ENCODE data around the gene INHBA. TPM values are rescaled to one million over a fixed set of nuclear protein-coding genes. Genes with fewer than 3 reads are reported as not detected.

INHBA gene
- total and polyA plus RNA-seq, 7 experiments from 2014 or later = 0.16 to 0.34 (median 0.29) TPM; not detected in 4

DNA sequence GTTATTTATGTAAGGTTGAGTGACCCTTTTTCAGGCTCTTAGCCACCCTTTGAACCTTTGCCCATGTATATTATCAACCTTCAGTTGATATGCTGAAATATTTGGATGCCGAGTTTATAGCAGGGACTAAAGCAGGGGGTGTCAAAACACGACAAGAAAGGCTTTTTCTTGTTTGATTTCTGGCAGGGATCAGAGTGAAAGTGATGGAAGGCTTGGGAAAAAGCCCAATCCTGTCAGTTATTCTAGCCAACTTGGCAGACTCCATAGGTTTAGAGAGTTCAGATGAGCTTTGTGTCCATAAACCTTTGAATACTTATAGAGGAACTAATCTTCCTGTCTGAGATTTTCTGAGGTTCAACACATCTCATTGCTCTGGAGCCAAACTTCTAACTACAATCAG is 47.5 kb downstream of the INHBA start:
- Histone ChIP-seq H3K9me3 (ENCODE audit: control insufficient read depth in 2 of 3, low read length in 3 of 3) (no peaks in the 10 kb centered on the region), H3K27ac (ENCODE audit: low read depth, low read length) (no peak overlapping the region), H3K4me1 (ENCODE audit: control insufficient read depth in 2 of 2, insufficient read depth in 2 of 2, low read length in 2 of 2) (no peaks in the 10 kb centered on the region), H3K27me3 (ENCODE audit: control insufficient read depth in 2 of 2, insufficient read depth in 2 of 2, low read length in 2 of 2) (no peaks in the 10 kb centered on the region), H3K4me3 (ENCODE audit: low read length) (no peak overlapping the region), H3K36me3 (ENCODE audit: control insufficient read depth in 2 of 3, insufficient read depth in 3 of 3, low read length in 3 of 3) (no peaks in the 10 kb centered on the region)
- H3K4me1 Mint-ChIP-seq = no peaks in the 10 kb centered on the region
- H3K9me3 Mint-ChIP-seq = peaks cover 0 to 3% (median 0%) of the 10 kb centered on the region in 11 donors
- no peak overlapping the region for H3K27ac Mint-ChIP-seq
- H3K27me3 Mint-ChIP-seq = peaks cover 0 to 6% (median 0%) of the 10 kb centered on the region in 5 donors
- POLR2A ChIA-PET = no interaction called here
- CTCF ChIA-PET = no interaction called here
- intact Hi-C loops (cut with micrococcal nuclease) = no loop called here
- H3K36me3 Mint-ChIP-seq = no peaks in the 10 kb centered on the region
- DNase-seq (no peak), ATAC-seq (no peak)
- no peak overlapping the region for H3K4me3 Mint-ChIP-seq

DNA sequence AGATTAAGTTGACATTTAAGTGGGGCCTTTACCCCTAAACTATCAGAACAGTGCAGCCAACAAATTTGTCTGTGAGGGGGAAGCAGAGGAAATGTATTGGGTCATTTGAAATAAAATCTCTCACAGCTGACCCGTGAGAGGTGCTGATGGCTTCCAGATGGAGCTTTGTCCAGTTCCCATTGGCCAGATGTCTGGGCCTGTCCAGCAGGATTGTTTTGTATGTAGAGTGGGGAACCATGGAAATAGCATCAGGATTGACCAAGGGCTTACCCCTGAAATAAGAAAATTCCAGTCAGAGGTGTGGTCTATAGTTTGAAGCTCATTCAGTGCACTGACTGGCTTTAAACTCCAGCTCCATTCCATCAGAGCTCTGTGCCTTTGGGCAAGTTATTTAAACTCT is 50.6 kb downstream of the INHBA start:
- ChIA-PET POLR2A (no interaction called here), CTCF (no interaction called here)
- Mint-ChIP-seq H3K9me3 (peaks cover 0 to 4% (median 0%) of the 10 kb centered on the region in 11 donors), H3K4me1 (no peaks in the 10 kb centered on the region), H3K36me3 (no peaks in the 10 kb centered on the region), H3K27me3 (peaks cover 0 to 15% (median 0%) of the 10 kb centered on the region in 5 donors), H3K27ac (no peak overlapping the region), H3K4me3 (no peak overlapping the region)
- ATAC-seq (no peak), DNase-seq (no peak)
- Histone ChIP-seq H3K27ac (ENCODE audit: low read depth, low read length) (no peak overlapping the region), H3K4me1 (ENCODE audit: control insufficient read depth in 2 of 2, insufficient read depth in 2 of 2, low read length in 2 of 2) (no peaks in the 10 kb centered on the region), H3K9me3 (ENCODE audit: control insufficient read depth in 2 of 3, low read length in 3 of 3) (no peaks in the 10 kb centered on the region), H3K36me3 (ENCODE audit: control insufficient read depth in 2 of 3, insufficient read depth in 3 of 3, low read length in 3 of 3) (no peaks in the 10 kb centered on the region), H3K4me3 (ENCODE audit: low read length) (no peak overlapping the region), H3K27me3 (ENCODE audit: control insufficient read depth in 2 of 2, insufficient read depth in 2 of 2, low read length in 2 of 2) (no peaks in the 10 kb centered on the region)
- intact Hi-C loops (cut with micrococcal nuclease) = no loop called here

DNA sequence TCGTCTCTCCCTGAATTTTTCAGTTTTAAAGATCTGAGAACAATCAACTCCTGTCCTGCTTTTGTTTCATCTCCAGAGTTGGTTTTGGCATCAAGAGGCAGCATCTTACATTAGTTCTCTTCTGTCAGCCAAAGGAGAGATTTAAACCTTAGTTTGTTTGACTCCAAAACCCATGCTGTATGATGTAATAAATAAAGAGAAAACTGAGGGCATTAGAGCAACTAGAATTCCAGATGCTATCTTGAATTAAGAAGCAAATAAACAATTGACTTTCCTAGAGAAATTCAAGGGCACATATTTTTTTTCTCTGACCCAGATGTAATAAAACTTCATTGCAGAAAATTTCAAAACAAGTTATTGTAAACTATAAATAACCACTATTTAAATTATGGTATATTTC is 54.4 kb downstream of the INHBA start:
- H3K27me3 Mint-ChIP-seq = peaks cover 0 to 15% (median 0%) of the 10 kb centered on the region in 5 donors
- Histone ChIP-seq H3K4me3 (ENCODE audit: low read length) (no peak overlapping the region), H3K27me3 (ENCODE audit: control insufficient read depth in 2 of 2, insufficient read depth in 2 of 2, low read length in 2 of 2) (no peaks in the 10 kb centered on the region), H3K27ac (ENCODE audit: low read depth, low read length) (no peak overlapping the region), H3K4me1 (ENCODE audit: control insufficient read depth in 2 of 2, insufficient read depth in 2 of 2, low read length in 2 of 2) (no peaks in the 10 kb centered on the region), H3K36me3 (ENCODE audit: control insufficient read depth in 2 of 3, insufficient read depth in 3 of 3, low read length in 3 of 3) (no peaks in the 10 kb centered on the region), H3K9me3 (ENCODE audit: control insufficient read depth in 2 of 3, low read length in 3 of 3) (no peaks in the 10 kb centered on the region)
- intact Hi-C loops (cut with micrococcal nuclease) = no loop called here
- DNase-seq (no peak), ATAC-seq (no peak)
- no peak overlapping the region for H3K4me3 Mint-ChIP-seq
- H3K9me3 Mint-ChIP-seq = peaks cover 0 to 4% (median 0%) of the 10 kb centered on the region in 11 donors
- no peak overlapping the region for H3K27ac Mint-ChIP-seq
- no peaks in the 10 kb centered on the region for H3K36me3 Mint-ChIP-seq
- CTCF ChIA-PET = no interaction called here
- POLR2A ChIA-PET = no interaction called here
- H3K4me1 Mint-ChIP-seq = no peaks in the 10 kb centered on the region

DNA sequence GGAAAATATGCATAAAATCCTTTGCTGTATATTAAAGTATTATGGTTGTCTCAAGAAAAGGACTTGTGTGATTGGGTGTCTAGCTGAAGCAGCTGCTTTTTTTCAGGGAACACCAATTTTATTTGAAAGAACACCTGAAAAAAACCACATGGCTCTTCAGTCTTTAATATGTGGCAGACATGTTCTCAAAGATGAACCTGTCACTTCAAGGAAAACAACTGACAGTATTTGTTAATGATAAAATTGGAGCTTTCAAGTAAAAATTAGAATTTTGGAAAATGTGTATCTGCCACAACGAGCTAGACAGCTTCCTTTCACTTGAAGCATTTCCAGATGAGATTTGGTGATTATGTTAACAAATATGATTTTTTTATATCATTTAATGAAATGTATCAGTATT is 59.3 kb downstream of the INHBA start:
- no peaks in the 10 kb centered on the region for H3K4me1 Mint-ChIP-seq
- no peaks in the 10 kb centered on the region for H3K27me3 Mint-ChIP-seq
- no peak for DNase-seq
- H3K27ac ChIP-seq (ENCODE audit: low read depth, low read length) = no peak overlapping the region
- ChIA-PET POLR2A (no interaction called here), CTCF (no interaction called here)
- no peak overlapping the region for H3K4me3 Mint-ChIP-seq
- peaks cover 0 to 9% (median 3%) of the 10 kb centered on the region in 11 donors for H3K9me3 Mint-ChIP-seq
- no peak overlapping the region for H3K4me3 ChIP-seq (ENCODE audit: low read length)
- H3K4me1 ChIP-seq (ENCODE audit: control insufficient read depth in 2 of 2, insufficient read depth in 2 of 2, low read length in 2 of 2) = no peaks in the 10 kb centered on the region
- H3K36me3 ChIP-seq (ENCODE audit: control insufficient read depth in 2 of 3, insufficient read depth in 3 of 3, low read length in 3 of 3) = no peaks in the 10 kb centered on the region
- intact Hi-C loops (cut with micrococcal nuclease) = no loop called here
- H3K36me3 Mint-ChIP-seq = no peaks in the 10 kb centered on the region
- no peak for ATAC-seq
- peaks cover 0 to 2% of the 10 kb centered on the region in 2 donors for H3K27me3 ChIP-seq (ENCODE audit: control insufficient read depth in 2 of 2, insufficient read depth in 2 of 2, low read length in 2 of 2)
- H3K27ac Mint-ChIP-seq = no peak overlapping the region
- no peaks in the 10 kb centered on the region for H3K9me3 ChIP-seq (ENCODE audit: control insufficient read depth in 2 of 3, low read length in 3 of 3)

DNA sequence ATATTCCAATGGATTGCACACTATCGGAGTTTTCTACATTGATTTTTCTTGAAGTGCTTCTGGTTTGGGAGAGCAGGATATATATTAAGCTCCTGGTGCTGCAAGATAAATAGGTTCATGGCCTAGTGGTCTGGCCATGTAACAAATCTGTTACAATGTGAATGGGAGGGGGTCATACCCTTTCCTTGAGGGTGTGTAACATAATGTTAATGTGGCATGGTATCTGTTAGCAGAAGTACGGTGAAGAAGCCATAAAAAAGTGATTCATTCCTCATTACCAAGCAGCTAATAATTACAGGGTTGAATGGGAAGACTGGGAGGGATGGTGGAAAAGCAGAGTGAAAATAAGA is 61.2 kb downstream of the INHBA start:
- Histone ChIP-seq H3K36me3 (ENCODE audit: control insufficient read depth in 2 of 3, insufficient read depth in 3 of 3, low read length in 3 of 3) (no peaks in the 10 kb centered on the region), H3K27me3 (ENCODE audit: control insufficient read depth in 2 of 2, insufficient read depth in 2 of 2, low read length in 2 of 2) (peaks cover 0 to 2% of the 10 kb centered on the region in 2 donors), H3K4me3 (ENCODE audit: low read length) (no peak overlapping the region), H3K27ac (ENCODE audit: low read depth, low read length) (no peak overlapping the region), H3K9me3 (ENCODE audit: control insufficient read depth in 2 of 3, low read length in 3 of 3) (no peaks in the 10 kb centered on the region), H3K4me1 (ENCODE audit: control insufficient read depth in 2 of 2, insufficient read depth in 2 of 2, low read length in 2 of 2) (no peaks in the 10 kb centered on the region)
- ChIA-PET CTCF (no interaction called here), POLR2A (no interaction called here)
- H3K4me3 Mint-ChIP-seq = no peak overlapping the region
- no peaks in the 10 kb centered on the region for H3K4me1 Mint-ChIP-seq
- H3K9me3 Mint-ChIP-seq = peaks cover 0 to 5% (median 3%) of the 10 kb centered on the region in 11 donors
- H3K36me3 Mint-ChIP-seq = no peaks in the 10 kb centered on the region
- no peak overlapping the region for H3K27ac Mint-ChIP-seq
- DNase-seq (no peak), ATAC-seq (no peak)
- intact Hi-C loops (cut with micrococcal nuclease) = no loop called here
- no peaks in the 10 kb centered on the region for H3K27me3 Mint-ChIP-seq

DNA sequence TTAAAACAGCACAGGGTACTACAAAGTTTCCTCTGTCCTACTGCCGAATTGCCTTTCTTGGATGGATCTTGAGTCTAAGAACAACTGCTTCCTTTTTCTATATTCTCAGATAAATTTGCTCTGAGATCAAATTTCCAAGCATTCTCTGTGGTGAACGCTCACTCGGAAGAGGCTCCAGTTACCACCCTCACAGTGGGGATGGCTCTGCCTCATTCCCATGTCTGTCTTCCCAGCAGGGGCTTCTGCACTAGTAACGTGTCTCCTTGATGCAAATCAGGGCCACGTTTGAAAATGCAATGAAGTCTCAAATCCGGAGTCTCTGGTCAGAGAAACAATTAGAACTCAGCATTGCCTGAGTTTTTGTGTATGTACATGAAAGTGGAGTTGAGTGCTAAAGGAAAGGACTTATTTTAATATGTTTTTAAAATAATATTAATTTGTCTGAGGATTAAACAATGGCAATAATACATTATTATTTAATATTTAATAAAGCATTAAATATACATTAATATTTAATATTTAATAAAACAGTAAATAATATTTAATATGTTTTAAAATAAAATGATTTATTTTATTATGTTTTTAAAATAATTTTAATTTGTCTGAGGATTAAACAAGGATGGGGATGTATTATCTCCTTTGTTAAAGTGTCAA is 61.8 kb downstream of the INHBA start:
- DNase-seq = no peak
- Mint-ChIP-seq H3K36me3 (no peaks in the 10 kb centered on the region), H3K27ac (no peak overlapping the region), H3K9me3 (peaks cover 0 to 5% (median 3%) of the 10 kb centered on the region in 11 donors), H3K4me3 (no peak overlapping the region), H3K4me1 (no peaks in the 10 kb centered on the region), H3K27me3 (no peaks in the 10 kb centered on the region)
- Histone ChIP-seq H3K27ac (ENCODE audit: low read depth, low read length) (no peak overlapping the region), H3K4me1 (ENCODE audit: control insufficient read depth in 2 of 2, insufficient read depth in 2 of 2, low read length in 2 of 2) (no peaks in the 10 kb centered on the region), H3K4me3 (ENCODE audit: low read length) (no peak overlapping the region), H3K9me3 (ENCODE audit: control insufficient read depth in 2 of 3, low read length in 3 of 3) (no peaks in the 10 kb centered on the region), H3K36me3 (ENCODE audit: control insufficient read depth in 2 of 3, insufficient read depth in 3 of 3, low read length in 3 of 3) (no peaks in the 10 kb centered on the region), H3K27me3 (ENCODE audit: control insufficient read depth in 2 of 2, insufficient read depth in 2 of 2, low read length in 2 of 2) (peaks cover 0 to 2% of the 10 kb centered on the region in 2 donors)
- CTCF ChIA-PET = no interaction called here
- intact Hi-C loops (cut with micrococcal nuclease) = no loop called here
- POLR2A ChIA-PET = no interaction called here
- no peak for ATAC-seq

DNA sequence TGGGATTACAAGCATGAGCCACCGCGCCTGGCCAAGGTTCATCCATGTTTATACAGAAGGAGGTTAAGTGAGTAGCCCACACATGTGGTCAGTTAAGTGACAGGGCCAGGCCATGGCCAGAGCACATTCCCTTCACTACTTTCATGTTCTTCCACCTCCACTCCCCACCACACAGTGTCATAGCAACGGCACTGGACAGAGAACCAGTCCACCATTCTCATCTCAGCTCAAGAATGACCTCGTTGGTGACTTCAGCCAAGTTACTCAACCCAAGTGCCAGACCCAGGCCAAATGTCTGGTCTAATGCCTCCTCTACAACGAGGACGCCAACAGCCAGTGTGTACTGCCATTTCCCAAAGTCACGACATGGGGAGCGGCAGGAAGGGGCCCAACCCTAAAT is 62.4 kb downstream of the INHBA start:
- H3K36me3 Mint-ChIP-seq = no peaks in the 10 kb centered on the region
- ChIA-PET CTCF (no interaction called here), POLR2A (no interaction called here)
- Histone ChIP-seq H3K4me1 (ENCODE audit: control insufficient read depth in 2 of 2, insufficient read depth in 2 of 2, low read length in 2 of 2) (no peaks in the 10 kb centered on the region), H3K9me3 (ENCODE audit: control insufficient read depth in 2 of 3, low read length in 3 of 3) (no peaks in the 10 kb centered on the region), H3K4me3 (ENCODE audit: low read length) (no peak overlapping the region), H3K27ac (ENCODE audit: low read depth, low read length) (no peak overlapping the region), H3K27me3 (ENCODE audit: control insufficient read depth in 2 of 2, insufficient read depth in 2 of 2, low read length in 2 of 2) (peaks cover 0 to 2% of the 10 kb centered on the region in 2 donors), H3K36me3 (ENCODE audit: control insufficient read depth in 2 of 3, insufficient read depth in 3 of 3, low read length in 3 of 3) (no peaks in the 10 kb centered on the region)
- intact Hi-C loops (cut with micrococcal nuclease) = no loop called here
- no peaks in the 10 kb centered on the region for H3K27me3 Mint-ChIP-seq
- H3K4me1 Mint-ChIP-seq = no peaks in the 10 kb centered on the region
- ATAC-seq (no peak), DNase-seq (no peak)
- no peak overlapping the region for H3K4me3 Mint-ChIP-seq
- peaks cover 0 to 5% (median 3%) of the 10 kb centered on the region in 11 donors for H3K9me3 Mint-ChIP-seq
- no peak overlapping the region for H3K27ac Mint-ChIP-seq

All from naive thymus-derived CD4-positive, alpha-beta T cell (primary cell).